Left kidney (tissue), 2 donors: Measurements from ENCODE around the gene SEMA4D. TPM values are rescaled to one million over a fixed set of nuclear protein-coding genes. Genes with fewer than 3 reads are reported as not detected.

Experiments used
- DNase-seq: peaks from one replicate; pipeline ENCODE4 v3.0.0-alpha.2; 2013
- polyA plus RNA-seq: library from polyadenylated mRNA; unstranded; fragments of 120-200 nt; gene quantifications from one replicate; pipeline ENCODE4 v1.2.1, GENCODE V29; 2013; ENCODE audit not compliant: insufficient read length

SEMA4D gene
- polyA plus RNA-seq, 1 donor: 56.0 TPM

- no peak for DNase-seq
Measured at GRCh38 chr9:89529243-89530035, 31.5 kb upstream of the SEMA4D start.

- no peak for DNase-seq
Measured at GRCh38 chr9:89528540-89528939, 30.6 kb upstream of the SEMA4D start.

GRCh38 chr9:89528131-89528530, 30.2 kb upstream of the SEMA4D start:
- DNase-seq: no peak

GRCh38 chr9:89527084-89527483, 29.2 kb upstream of the SEMA4D start:
- no peak for DNase-seq

GRCh38 chr9:89526667-89527066, 28.8 kb upstream of the SEMA4D start:
- no peak for DNase-seq

GRCh38 chr9:89525446-89526374, 27.8 kb upstream of the SEMA4D start:
- no peak for DNase-seq

- DNase-seq: no peak
Measured at GRCh38 chr9:89524963-89525362, 27.1 kb upstream of the SEMA4D start.

GRCh38 chr9:89523948-89524347, 26.0 kb upstream of the SEMA4D start:
- DNase-seq: no peak

GRCh38 chr9:89522959-89523285, 25.0 kb upstream of the SEMA4D start:
- DNase-seq: no peak

- no peak for DNase-seq
Measured at GRCh38 chr9:89522261-89522958, 24.5 kb upstream of the SEMA4D start.

GRCh38 chr9:89519366-89519805, 21.5 kb upstream of the SEMA4D start:
- DNase-seq: no peak

GRCh38 chr9:89518466-89519365, 20.8 kb upstream of the SEMA4D start:
- no peak for DNase-seq

GRCh38 chr9:89515416-89515815, 17.5 kb upstream of the SEMA4D start:
- DNase-seq: no peak

GRCh38 chr9:89514956-89515355, 17.0 kb upstream of the SEMA4D start:
- DNase-seq: no peak

GRCh38 chr9:89514337-89514736, 16.4 kb upstream of the SEMA4D start:
- DNase-seq: no peak

- DNase-seq: no peak
Measured at GRCh38 chr9:89513837-89514236, 15.9 kb upstream of the SEMA4D start.

GRCh38 chr9:89512382-89512781, 14.5 kb upstream of the SEMA4D start:
- DNase-seq: no peak

- DNase-seq: no peak
Measured at GRCh38 chr9:89508951-89509615, 11.2 kb upstream of the SEMA4D start.

- no peak for DNase-seq
Measured at GRCh38 chr9:89505911-89506310, 8.0 kb upstream of the SEMA4D start.

- no peak for DNase-seq
Measured at GRCh38 chr9:89505048-89505447, 7.1 kb upstream of the SEMA4D start.

- DNase-seq: no peak
Measured at GRCh38 chr9:89502671-89503070, 4.8 kb upstream of the SEMA4D start.
